Panc1 (cell line): ENCODE results near the gene CPNE4.

Experiments
- POLR2AphosphoS5 ChIP-seq: IDR thresholded peaks from 2 replicates; pipeline ENCODE4 v1.6.1; 2012; ENCODE audit warnings: mild to moderate bottlenecking, low read depth, low read length, moderate library complexity
- TF ChIP-seq, protein P1 (sequence below): fragments of 450-650 bp; IDR thresholded peaks from 2 replicates; pipeline ENCODE4 v1.5.1; 2017; ENCODE audit warnings: mild to moderate bottlenecking
- TF ChIP-seq, protein P2 (sequence below), 2 experiments: IDR thresholded peaks; 2 replicates each; pipeline ENCODE4 v1.6.1; 2011 to 2012; ENCODE audit warnings: low read depth in 2 of 2, control low read depth in 1 of 2, low read length in 1 of 2, mild to moderate bottlenecking in 1 of 2, moderate library complexity in 1 of 2; ENCODE audit not compliant: insufficient read depth in 1 of 2

DNA sequence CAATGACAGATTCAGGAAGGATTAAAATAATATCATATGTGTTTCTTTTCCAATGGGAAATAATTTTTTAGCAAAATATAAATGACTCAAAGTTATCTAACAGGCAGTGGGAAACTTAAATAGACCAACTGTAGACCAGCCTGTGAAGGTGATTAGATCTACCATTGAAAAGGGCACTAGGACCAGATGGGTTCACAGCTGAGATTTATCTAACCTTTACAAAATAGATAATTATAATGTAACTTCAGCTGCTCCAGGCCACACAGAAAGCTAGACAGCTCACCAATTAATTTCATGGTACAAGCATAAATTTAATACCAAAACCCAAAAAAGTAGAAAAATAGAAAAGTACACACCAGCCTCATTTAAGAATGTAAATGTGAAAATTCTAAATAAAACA is 291.7 kb downstream of the CPNE4 start:
- TF ChIP-seq, protein P1, sequence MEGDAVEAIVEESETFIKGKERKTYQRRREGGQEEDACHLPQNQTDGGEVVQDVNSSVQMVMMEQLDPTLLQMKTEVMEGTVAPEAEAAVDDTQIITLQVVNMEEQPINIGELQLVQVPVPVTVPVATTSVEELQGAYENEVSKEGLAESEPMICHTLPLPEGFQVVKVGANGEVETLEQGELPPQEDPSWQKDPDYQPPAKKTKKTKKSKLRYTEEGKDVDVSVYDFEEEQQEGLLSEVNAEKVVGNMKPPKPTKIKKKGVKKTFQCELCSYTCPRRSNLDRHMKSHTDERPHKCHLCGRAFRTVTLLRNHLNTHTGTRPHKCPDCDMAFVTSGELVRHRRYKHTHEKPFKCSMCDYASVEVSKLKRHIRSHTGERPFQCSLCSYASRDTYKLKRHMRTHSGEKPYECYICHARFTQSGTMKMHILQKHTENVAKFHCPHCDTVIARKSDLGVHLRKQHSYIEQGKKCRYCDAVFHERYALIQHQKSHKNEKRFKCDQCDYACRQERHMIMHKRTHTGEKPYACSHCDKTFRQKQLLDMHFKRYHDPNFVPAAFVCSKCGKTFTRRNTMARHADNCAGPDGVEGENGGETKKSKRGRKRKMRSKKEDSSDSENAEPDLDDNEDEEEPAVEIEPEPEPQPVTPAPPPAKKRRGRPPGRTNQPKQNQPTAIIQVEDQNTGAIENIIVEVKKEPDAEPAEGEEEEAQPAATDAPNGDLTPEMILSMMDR, result no peak
- no peak for TF ChIP-seq POLR2AphosphoS5
- TF ChIP-seq, protein P2, sequence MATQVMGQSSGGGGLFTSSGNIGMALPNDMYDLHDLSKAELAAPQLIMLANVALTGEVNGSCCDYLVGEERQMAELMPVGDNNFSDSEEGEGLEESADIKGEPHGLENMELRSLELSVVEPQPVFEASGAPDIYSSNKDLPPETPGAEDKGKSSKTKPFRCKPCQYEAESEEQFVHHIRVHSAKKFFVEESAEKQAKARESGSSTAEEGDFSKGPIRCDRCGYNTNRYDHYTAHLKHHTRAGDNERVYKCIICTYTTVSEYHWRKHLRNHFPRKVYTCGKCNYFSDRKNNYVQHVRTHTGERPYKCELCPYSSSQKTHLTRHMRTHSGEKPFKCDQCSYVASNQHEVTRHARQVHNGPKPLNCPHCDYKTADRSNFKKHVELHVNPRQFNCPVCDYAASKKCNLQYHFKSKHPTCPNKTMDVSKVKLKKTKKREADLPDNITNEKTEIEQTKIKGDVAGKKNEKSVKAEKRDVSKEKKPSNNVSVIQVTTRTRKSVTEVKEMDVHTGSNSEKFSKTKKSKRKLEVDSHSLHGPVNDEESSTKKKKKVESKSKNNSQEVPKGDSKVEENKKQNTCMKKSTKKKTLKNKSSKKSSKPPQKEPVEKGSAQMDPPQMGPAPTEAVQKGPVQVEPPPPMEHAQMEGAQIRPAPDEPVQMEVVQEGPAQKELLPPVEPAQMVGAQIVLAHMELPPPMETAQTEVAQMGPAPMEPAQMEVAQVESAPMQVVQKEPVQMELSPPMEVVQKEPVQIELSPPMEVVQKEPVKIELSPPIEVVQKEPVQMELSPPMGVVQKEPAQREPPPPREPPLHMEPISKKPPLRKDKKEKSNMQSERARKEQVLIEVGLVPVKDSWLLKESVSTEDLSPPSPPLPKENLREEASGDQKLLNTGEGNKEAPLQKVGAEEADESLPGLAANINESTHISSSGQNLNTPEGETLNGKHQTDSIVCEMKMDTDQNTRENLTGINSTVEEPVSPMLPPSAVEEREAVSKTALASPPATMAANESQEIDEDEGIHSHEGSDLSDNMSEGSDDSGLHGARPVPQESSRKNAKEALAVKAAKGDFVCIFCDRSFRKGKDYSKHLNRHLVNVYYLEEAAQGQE (IDR thresholded peaks at IDR 0.05; ENCODE audit: insufficient read depth in 1 of 2, low read depth in 2 of 2, low read length in 1 of 2), result no peak
